ENCODE measurements around the gene METTL9.
"Not testable (repeated sequence)": the region's sequence is repeated elsewhere in the genome, so short reads cannot be mapped to it uniquely, and the experiment has no call there.

METTL9 gene

GRCh38 chr16:21584817-21585216 is 14.6 kb upstream of the METTL9 start:
- in situ Hi-C loops (cut with HindIII; ENCODE audit: low sequenced_read_pairs): loop anchor here (5.0 kb wide), 1 partner anchor 62 kb away; no protein-coding TSS in a partner anchor
- TF ChIP-seq, protein P1, sequence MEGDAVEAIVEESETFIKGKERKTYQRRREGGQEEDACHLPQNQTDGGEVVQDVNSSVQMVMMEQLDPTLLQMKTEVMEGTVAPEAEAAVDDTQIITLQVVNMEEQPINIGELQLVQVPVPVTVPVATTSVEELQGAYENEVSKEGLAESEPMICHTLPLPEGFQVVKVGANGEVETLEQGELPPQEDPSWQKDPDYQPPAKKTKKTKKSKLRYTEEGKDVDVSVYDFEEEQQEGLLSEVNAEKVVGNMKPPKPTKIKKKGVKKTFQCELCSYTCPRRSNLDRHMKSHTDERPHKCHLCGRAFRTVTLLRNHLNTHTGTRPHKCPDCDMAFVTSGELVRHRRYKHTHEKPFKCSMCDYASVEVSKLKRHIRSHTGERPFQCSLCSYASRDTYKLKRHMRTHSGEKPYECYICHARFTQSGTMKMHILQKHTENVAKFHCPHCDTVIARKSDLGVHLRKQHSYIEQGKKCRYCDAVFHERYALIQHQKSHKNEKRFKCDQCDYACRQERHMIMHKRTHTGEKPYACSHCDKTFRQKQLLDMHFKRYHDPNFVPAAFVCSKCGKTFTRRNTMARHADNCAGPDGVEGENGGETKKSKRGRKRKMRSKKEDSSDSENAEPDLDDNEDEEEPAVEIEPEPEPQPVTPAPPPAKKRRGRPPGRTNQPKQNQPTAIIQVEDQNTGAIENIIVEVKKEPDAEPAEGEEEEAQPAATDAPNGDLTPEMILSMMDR (IDR thresholded peaks at IDR 0.05; ENCODE audit: low read depth, low read length, missing control alignments): no peak
- no peak overlapping the region for H3K4me3 ChIP-seq (ENCODE audit: low read depth, low read length)
- DNase-seq (ENCODE audit: low read depth): no peak

DNA sequence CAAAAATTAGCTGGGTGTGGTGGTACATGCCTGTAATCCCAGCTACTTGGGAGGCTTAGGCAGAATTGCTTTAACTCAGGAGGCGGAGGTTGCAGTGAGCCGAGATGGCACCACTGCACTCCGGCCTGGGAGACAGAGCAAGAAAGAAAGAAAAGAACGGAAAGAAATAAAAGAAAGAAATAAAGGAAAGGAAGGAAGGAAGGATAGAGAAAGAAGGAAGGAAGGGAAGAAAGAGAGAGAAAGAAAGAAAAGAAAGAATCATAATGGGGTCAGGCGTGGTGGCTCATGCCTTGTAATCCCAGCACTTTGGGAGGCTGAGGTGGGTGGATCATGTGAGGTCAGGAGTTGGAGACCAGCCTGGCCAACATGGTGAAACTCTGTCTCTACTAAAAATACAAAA is 10.8 kb upstream of the METTL9 start:
- in situ Hi-C loops (cut with HindIII; ENCODE audit: low sequenced_read_pairs); DNase-seq (ENCODE audit: low read depth); H3K4me3 ChIP-seq (ENCODE audit: low read depth, low read length): not testable (repeated sequence)

GRCh38 chr16:21589551-21589950 is 9.8 kb upstream of the METTL9 start:
- no peak for DNase-seq (ENCODE audit: low read depth)
- TF ChIP-seq, protein P1 (IDR thresholded peaks at IDR 0.05; ENCODE audit: low read depth, low read length, missing control alignments): no peak
- H3K4me3 ChIP-seq (ENCODE audit: low read depth, low read length): no peak overlapping the region
- in situ Hi-C loops (cut with HindIII; ENCODE audit: low sequenced_read_pairs): no loop called here

GRCh38 chr16:21590287-21590686 is 9.1 kb upstream of the METTL9 start:
- TF ChIP-seq, protein P1 (IDR thresholded peaks at IDR 0.05; ENCODE audit: low read depth, low read length, missing control alignments): no peak
- no peak for DNase-seq (ENCODE audit: low read depth)
- H3K4me3 ChIP-seq (ENCODE audit: low read depth, low read length): no peak overlapping the region
- in situ Hi-C loops (cut with HindIII; ENCODE audit: low sequenced_read_pairs): no loop called here

- TF ChIP-seq, protein P1 (IDR thresholded peaks at IDR 0.05; ENCODE audit: low read depth, low read length, missing control alignments): no peak
- no peak for DNase-seq (ENCODE audit: low read depth)
- H3K4me3 ChIP-seq (ENCODE audit: low read depth, low read length): no peak overlapping the region
- in situ Hi-C loops (cut with HindIII; ENCODE audit: low sequenced_read_pairs): no loop called here
Observed at GRCh38 chr16:21590796-21591195, 8.6 kb upstream of the METTL9 start.

GRCh38 chr16:21592191-21592590 is 7.2 kb upstream of the METTL9 start:
- TF ChIP-seq, protein P1 (IDR thresholded peaks at IDR 0.05; ENCODE audit: low read depth, low read length, missing control alignments): no peak
- in situ Hi-C loops (cut with HindIII; ENCODE audit: low sequenced_read_pairs): no loop called here
- H3K4me3 ChIP-seq (ENCODE audit: low read depth, low read length): no peak overlapping the region
- no peak for DNase-seq (ENCODE audit: low read depth)

DNA sequence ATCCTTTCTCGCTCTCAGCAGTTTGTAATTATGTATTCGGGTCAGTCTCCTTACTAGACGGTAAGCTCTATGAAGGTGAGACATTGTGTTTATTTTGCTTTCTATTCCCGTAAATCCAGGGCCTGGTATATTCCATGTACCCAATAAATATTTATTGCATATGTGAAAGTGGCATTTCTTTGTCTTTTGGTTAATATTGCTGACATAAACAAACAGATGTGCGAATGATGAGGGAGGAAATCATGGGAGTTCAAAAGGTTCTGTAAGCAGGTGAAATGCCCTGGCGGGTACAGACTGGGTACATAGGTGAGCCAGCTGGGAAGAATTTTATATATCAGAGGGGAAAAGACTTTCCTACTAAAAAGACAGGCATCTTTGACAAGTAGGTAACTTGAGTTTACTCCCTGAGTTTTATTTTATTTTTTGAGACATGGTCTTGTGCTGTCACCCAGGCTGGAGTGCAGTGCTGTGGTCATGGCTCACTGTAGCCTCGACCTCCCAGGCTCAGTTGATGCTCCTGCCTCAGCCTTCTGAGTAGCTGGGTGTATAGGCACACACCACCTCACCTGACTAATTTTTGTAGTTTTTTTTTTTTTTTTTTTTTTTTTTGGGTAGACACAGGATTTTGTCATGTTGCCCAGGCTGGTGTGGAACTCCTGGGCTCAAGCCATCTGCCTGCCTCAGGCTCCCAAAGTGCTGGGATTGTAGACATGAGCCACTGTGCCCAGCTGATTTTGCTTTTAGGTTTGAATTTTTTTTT is 5.7 kb upstream of the METTL9 start:
- TF ChIP-seq, protein P1 (IDR thresholded peaks at IDR 0.05; ENCODE audit: low read depth, low read length, missing control alignments): no peak
- in situ Hi-C loops (cut with HindIII; ENCODE audit: low sequenced_read_pairs): no loop called here
- H3K4me3 ChIP-seq (ENCODE audit: low read depth, low read length): no peak overlapping the region
- DNase-seq (ENCODE audit: low read depth): no peak
